H9 (cell line): ENCODE results near the gene PTPRK. TPM values are rescaled to one million over a fixed set of nuclear protein-coding genes. Genes with fewer than 3 reads are reported as not detected.

Experiments used
- DNase-seq: peaks from one replicate; pipeline ENCODE4 v3.0.0-alpha.2; 2017
- H2AFZ ChIP-seq: one replicate; pipeline ENCODE4 v1.6.1; 2013; ENCODE audit warnings: mild to moderate bottlenecking, low read length, control low read depth, moderate library complexity
- H2AK5ac ChIP-seq: 2 replicates; pipeline ENCODE4 v1.6.1; 2013; ENCODE audit warnings: low read length, control low read depth, mixed read lengths; ENCODE audit not compliant: insufficient read length
- H2BK120ac ChIP-seq: one replicate; pipeline ENCODE4 v1.6.1; 2013; ENCODE audit warnings: low read depth, mild to moderate bottlenecking, low read length, control low read depth, inconsistent platforms; ENCODE audit not compliant: poor library complexity, severe bottlenecking
- H2BK12ac ChIP-seq: 2 replicates; pipeline ENCODE4 v1.6.1; 2013; ENCODE audit warnings: low read length, control low read depth, mixed read lengths, low read depth; ENCODE audit not compliant: insufficient read length
- H2BK15ac ChIP-seq: 2 replicates; pipeline ENCODE4 v1.6.1; 2013; ENCODE audit warnings: low read depth, low read length, control low read depth
- H2BK20ac ChIP-seq: one replicate; pipeline ENCODE4 v1.6.1; 2013; ENCODE audit warnings: low read depth, mild to moderate bottlenecking, low read length, control low read depth, inconsistent platforms; ENCODE audit not compliant: poor library complexity, severe bottlenecking
- H2BK5ac ChIP-seq: 2 replicates; pipeline ENCODE4 v1.6.1; 2013; ENCODE audit warnings: low read length, control low read depth, mixed read lengths; ENCODE audit not compliant: insufficient read length
- H3K14ac ChIP-seq: 2 replicates; pipeline ENCODE4 v1.6.1; 2013; ENCODE audit warnings: low read length, control low read depth; ENCODE audit not compliant: insufficient read depth
- H3K18ac ChIP-seq: 2 replicates; pipeline ENCODE4 v1.6.1; 2013; ENCODE audit warnings: low read depth, mild to moderate bottlenecking, mixed read lengths, low read length, control low read depth; ENCODE audit not compliant: insufficient read length
- H3K23ac ChIP-seq: 2 replicates; pipeline ENCODE4 v1.6.1; 2013; ENCODE audit warnings: low read length, control low read depth, mixed read lengths, low read depth; ENCODE audit not compliant: insufficient read length
- H3K23me2 ChIP-seq: 2 replicates; pipeline ENCODE4 v1.6.1; 2013; ENCODE audit warnings: low read depth, mild to moderate bottlenecking, mixed read lengths, low read length, control low read depth; ENCODE audit not compliant: insufficient read length, poor library complexity, severe bottlenecking
- H3K27ac ChIP-seq: 2 replicates; pipeline ENCODE4 v1.5.1; 2013; ENCODE audit warnings: low read length, control low read depth, mixed read lengths, low read depth; ENCODE audit not compliant: insufficient read length
- H3K27me3 ChIP-seq: 2 replicates; pipeline ENCODE4 v1.6.1; 2013; ENCODE audit warnings: low read length, control low read depth, inconsistent platforms; ENCODE audit not compliant: insufficient read depth
- H3K4ac ChIP-seq: 2 replicates; pipeline ENCODE4 v1.6.1; 2013; ENCODE audit warnings: low read depth, mild to moderate bottlenecking, control low read depth, inconsistent platforms, low read length, moderate library complexity
- H3K4me1 ChIP-seq: 2 replicates; pipeline ENCODE4 v1.6.1; 2013; ENCODE audit warnings: low read length, control low read depth, inconsistent platforms; ENCODE audit not compliant: insufficient read depth
- H3K4me2 ChIP-seq: 2 replicates; pipeline ENCODE4 v1.6.1; 2013; ENCODE audit warnings: low read length, control low read depth, mixed read lengths; ENCODE audit not compliant: insufficient read length, insufficient read depth
- H3K56ac ChIP-seq: 2 replicates; pipeline ENCODE4 v1.6.1; 2013; ENCODE audit warnings: low read depth, mild to moderate bottlenecking, mixed read lengths, low read length, control low read depth; ENCODE audit not compliant: insufficient read length
- H3K79me1 ChIP-seq: 2 replicates; pipeline ENCODE4 v1.6.1; 2013; ENCODE audit warnings: low read depth, mild to moderate bottlenecking, moderate library complexity, low read length, control low read depth, inconsistent platforms; ENCODE audit not compliant: insufficient read depth, poor library complexity, severe bottlenecking
- H3K79me2 ChIP-seq: 2 replicates; pipeline ENCODE4 v1.6.1; 2013; ENCODE audit warnings: low read length, control low read depth, inconsistent platforms; ENCODE audit not compliant: insufficient read depth
- H3K9ac ChIP-seq: 2 replicates; pipeline ENCODE4 v1.6.1; 2013; ENCODE audit warnings: low read length, control low read depth, mixed read lengths; ENCODE audit not compliant: insufficient read length; ENCODE audit errors: extremely low read depth
- H3K9me3 ChIP-seq: one replicate; pipeline ENCODE4 v1.6.1; 2013; ENCODE audit warnings: low read depth, low read length, inconsistent platforms; ENCODE audit not compliant: control insufficient read depth
- H3T11ph ChIP-seq: one replicate; pipeline ENCODE4 v1.6.1; 2013; ENCODE audit warnings: mild to moderate bottlenecking, low read length, control low read depth, inconsistent platforms
- H4K20me1 ChIP-seq: one replicate; pipeline ENCODE4 v1.6.1; 2013; ENCODE audit not compliant: control insufficient read depth, insufficient read length, insufficient read depth
- H4K5ac ChIP-seq: 2 replicates; pipeline ENCODE4 v1.6.1; 2013; ENCODE audit warnings: low read depth, mild to moderate bottlenecking, mixed read lengths, low read length, control low read depth; ENCODE audit not compliant: insufficient read length
- H4K8ac ChIP-seq: replicated peaks from 2 replicates; pipeline ENCODE4 v1.6.1; 2013; ENCODE audit warnings: low read length, control low read depth, mixed read lengths, low read depth; ENCODE audit not compliant: insufficient read length
- H4K91ac ChIP-seq: 2 replicates; pipeline ENCODE4 v1.6.1; 2013; ENCODE audit warnings: low read depth, mild to moderate bottlenecking, moderate library complexity, mixed read lengths, low read length, control low read depth; ENCODE audit not compliant: insufficient read length
- H3K27ac Mint-ChIP-seq, 3 experiments: 2 replicates in 2 of 3; 3 replicates in 1 of 3; pipeline ENCODE4 v1.8.0; 2020 to 2021; ENCODE audit warnings: mixed read lengths in 3 of 3, mild to moderate bottlenecking in 1 of 3, moderate library complexity in 1 of 3
- H3K27me3 Mint-ChIP-seq: 2 replicates; pipeline ENCODE4 v1.8.0; 2021; ENCODE audit warnings: low read depth, mild to moderate bottlenecking, moderate library complexity, mixed read lengths
- H3K36me3 Mint-ChIP-seq, 3 experiments: 2 replicates in 2 of 3; 3 replicates in 1 of 3; pipeline ENCODE4 v1.8.0; 2020 to 2021; ENCODE audit warnings: low read depth in 3 of 3, mixed read lengths in 3 of 3; ENCODE audit not compliant: insufficient read depth in 1 of 3
- H3K4me1 Mint-ChIP-seq, 2 experiments: 2 replicates each; pipeline ENCODE4 v1.8.0; 2020; ENCODE audit warnings: mixed read lengths in 2 of 2
- H3K4me3 Mint-ChIP-seq, 2 experiments: 2 replicates in 1 of 2; 3 replicates in 1 of 2; pipeline ENCODE4 v1.8.0; 2020 to 2021; ENCODE audit warnings: mild to moderate bottlenecking in 2 of 2, mixed read lengths in 2 of 2, moderate library complexity in 1 of 2
- H3K9me3 Mint-ChIP-seq, 2 experiments: 2 replicates in 1 of 2; 3 replicates in 1 of 2; pipeline ENCODE4 v1.8.0; 2020; ENCODE audit warnings: mild to moderate bottlenecking in 2 of 2, mixed read lengths in 2 of 2, moderate library complexity in 1 of 2
- WGBS: extraction: QIAGEN DNeasy Blood & Tissue Kit; methylation state at CpG from one replicate; pipeline ENCODE4 v1.1.7; 2013; ENCODE audit warnings: missing lambda C conversion rate, low lambda C conversion rate, mixed read lengths; ENCODE audit not compliant: insufficient read length; ENCODE audit errors: extremely low coverage; 5-methylcytosine and 5-hydroxymethylcytosine counted together
- total RNA-seq: library from RNA; stranded (reverse); gene quantifications from 2 replicates; pipeline ENCODE4 v1.2.1, GENCODE V29; 2021
- TF ChIP-seq, protein P1 (sequence below): fragments of 200-600 bp; sonication (generic); conservative IDR thresholded peaks from 3 replicates; pipeline ENCODE4 v1.8.0; 2021; ENCODE audit warnings: antibody characterized with exemption, mild to moderate bottlenecking

PTPRK gene
- total RNA-seq, 1 experiment from 2014 or later = 47.9 TPM

DNA sequence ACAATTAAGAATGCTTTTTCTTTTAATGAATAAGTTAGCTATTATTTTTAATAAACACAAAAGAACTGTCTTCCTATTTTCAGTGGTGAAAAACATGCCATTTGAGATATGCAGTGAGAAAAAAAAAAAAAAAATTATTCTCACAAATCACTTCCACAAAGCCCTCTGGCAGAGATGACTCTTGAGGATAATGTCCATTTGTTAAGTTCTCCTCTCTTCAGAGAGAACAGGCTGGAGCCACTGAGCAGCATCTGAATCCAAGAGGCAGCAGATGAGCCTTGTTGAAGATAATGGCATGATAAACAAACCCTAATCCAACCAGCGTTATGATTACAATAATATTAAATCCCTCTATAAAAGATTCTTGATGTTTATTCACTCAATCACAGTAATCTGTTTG, 105.0 kb downstream of the PTPRK start:
- H3K27ac ChIP-seq = no peak overlapping the region
- Mint-ChIP-seq H3K4me1 (peaks cover 7 to 8% of the 10 kb centered on the region in 2 experiments; a peak in 3 of 4 replicates), H3K36me3 (0 out of 7 replicates have a peak, but pooled peaks cover 0 to 5% (median 3%) of the 10 kb centered on the region in 3 experiments), H3K27ac (no peak overlapping the region), H3K27me3 (no peaks in the 10 kb centered on the region), H3K4me3 (no peak overlapping the region), H3K9me3 (0 out of 5 replicates have a peak, but pooled peaks cover 0 to 2% of the 10 kb centered on the region in 2 experiments)
- no peak overlapping the region for H2AFZ ChIP-seq
- H3K4ac ChIP-seq = no peak overlapping the region
- H2BK20ac ChIP-seq = no peak overlapping the region
- no peaks in the 10 kb centered on the region for H4K20me1 ChIP-seq
- no peaks in the 10 kb centered on the region for H3K23me2 ChIP-seq
- no CpG with 5 or more reads among the region's 1 CpG for WGBS
- no peaks in the 10 kb centered on the region; the same call in 1 of the 2 replicates for H3K4me1 ChIP-seq
- peaks cover 3% of the 10 kb centered on the region for H3K79me1 ChIP-seq
- H4K8ac ChIP-seq = no peak overlapping the region
- H3K4me2 ChIP-seq = no peak overlapping the region
- H3K9me3 ChIP-seq = no peaks in the 10 kb centered on the region
- H3T11ph ChIP-seq = no peak overlapping the region
- no peak overlapping the region for H2BK120ac ChIP-seq
- H2AK5ac ChIP-seq = no peak overlapping the region
- no peak overlapping the region for H3K9ac ChIP-seq
- no peak overlapping the region for H3K14ac ChIP-seq
- H3K56ac ChIP-seq = no peak overlapping the region
- H2BK15ac ChIP-seq = no peak overlapping the region
- H3K23ac ChIP-seq = no peak overlapping the region
- H3K27me3 ChIP-seq = no peaks in the 10 kb centered on the region
- no peak overlapping the region for H4K5ac ChIP-seq
- H2BK5ac ChIP-seq = no peak overlapping the region
- no peak overlapping the region for H3K18ac ChIP-seq
- no peak overlapping the region for H4K91ac ChIP-seq
- TF ChIP-seq, protein P1, sequence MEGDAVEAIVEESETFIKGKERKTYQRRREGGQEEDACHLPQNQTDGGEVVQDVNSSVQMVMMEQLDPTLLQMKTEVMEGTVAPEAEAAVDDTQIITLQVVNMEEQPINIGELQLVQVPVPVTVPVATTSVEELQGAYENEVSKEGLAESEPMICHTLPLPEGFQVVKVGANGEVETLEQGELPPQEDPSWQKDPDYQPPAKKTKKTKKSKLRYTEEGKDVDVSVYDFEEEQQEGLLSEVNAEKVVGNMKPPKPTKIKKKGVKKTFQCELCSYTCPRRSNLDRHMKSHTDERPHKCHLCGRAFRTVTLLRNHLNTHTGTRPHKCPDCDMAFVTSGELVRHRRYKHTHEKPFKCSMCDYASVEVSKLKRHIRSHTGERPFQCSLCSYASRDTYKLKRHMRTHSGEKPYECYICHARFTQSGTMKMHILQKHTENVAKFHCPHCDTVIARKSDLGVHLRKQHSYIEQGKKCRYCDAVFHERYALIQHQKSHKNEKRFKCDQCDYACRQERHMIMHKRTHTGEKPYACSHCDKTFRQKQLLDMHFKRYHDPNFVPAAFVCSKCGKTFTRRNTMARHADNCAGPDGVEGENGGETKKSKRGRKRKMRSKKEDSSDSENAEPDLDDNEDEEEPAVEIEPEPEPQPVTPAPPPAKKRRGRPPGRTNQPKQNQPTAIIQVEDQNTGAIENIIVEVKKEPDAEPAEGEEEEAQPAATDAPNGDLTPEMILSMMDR = no peak
- H2BK12ac ChIP-seq = no peak overlapping the region
- peaks cover 6% of the 10 kb centered on the region; the same call in 1 of the 2 replicates for H3K79me2 ChIP-seq
- no peak for DNase-seq
